ENCODE data around the gene LRRC74B.

LRRC74B gene

DNA sequence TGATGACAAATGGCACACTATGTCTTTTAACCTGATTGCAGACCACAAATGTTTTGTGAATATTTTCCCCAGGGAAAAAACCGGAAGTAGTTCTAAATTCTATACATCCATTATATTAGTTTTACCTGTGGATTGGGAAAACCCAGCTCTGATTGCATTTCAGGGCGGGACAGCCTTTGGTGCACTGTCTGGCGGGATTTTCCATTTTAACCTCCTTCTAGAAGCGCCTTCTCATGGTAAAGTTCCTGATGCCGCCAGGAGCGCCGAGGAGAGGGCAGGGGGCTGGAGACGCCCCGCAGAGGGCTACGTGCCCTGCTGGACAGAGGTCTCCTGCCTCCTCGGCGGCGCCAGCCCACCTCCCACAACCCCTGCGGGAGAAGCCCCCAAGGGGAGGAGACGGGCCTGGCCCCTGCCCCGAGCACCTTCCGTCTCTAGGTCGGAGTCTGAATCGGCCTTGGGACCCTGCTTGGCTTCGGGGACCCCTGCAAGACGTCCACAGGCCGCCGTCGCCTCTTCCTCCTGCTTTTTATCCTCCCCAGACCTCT, 32.0 kb upstream of the LRRC74B start:
- in situ Hi-C loops (cut with MboI; ENCODE audit: low sequenced_read_pairs), result no loop called here

DNA sequence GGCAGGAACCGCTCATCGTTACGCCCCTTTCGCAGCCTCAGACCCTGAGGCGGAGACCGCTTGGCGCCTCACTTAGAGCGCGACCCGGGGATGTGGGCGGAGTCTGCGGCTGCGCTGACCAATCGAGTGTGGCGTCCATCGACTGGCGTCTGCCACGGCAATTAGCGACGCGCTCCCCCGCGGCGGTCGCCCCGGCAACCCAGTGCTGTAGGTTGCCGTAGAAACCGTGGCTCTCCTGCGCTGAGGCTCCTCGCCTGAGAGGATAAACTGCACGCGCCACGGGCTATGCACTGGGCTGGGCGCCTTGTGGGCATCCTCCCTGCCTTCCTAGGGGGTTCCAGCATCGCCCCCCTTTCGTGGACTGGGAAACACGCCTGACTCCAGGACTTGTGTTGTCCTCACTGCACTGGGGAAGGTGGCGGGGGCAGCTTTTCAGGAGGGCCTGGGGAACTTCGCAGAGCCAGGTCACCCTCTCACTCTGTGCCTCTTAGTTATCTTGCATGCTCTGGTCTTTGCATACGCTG, 31.5 kb upstream of the LRRC74B start:
- in situ Hi-C loops (cut with MboI; ENCODE audit: low sequenced_read_pairs), result no loop called here

DNA sequence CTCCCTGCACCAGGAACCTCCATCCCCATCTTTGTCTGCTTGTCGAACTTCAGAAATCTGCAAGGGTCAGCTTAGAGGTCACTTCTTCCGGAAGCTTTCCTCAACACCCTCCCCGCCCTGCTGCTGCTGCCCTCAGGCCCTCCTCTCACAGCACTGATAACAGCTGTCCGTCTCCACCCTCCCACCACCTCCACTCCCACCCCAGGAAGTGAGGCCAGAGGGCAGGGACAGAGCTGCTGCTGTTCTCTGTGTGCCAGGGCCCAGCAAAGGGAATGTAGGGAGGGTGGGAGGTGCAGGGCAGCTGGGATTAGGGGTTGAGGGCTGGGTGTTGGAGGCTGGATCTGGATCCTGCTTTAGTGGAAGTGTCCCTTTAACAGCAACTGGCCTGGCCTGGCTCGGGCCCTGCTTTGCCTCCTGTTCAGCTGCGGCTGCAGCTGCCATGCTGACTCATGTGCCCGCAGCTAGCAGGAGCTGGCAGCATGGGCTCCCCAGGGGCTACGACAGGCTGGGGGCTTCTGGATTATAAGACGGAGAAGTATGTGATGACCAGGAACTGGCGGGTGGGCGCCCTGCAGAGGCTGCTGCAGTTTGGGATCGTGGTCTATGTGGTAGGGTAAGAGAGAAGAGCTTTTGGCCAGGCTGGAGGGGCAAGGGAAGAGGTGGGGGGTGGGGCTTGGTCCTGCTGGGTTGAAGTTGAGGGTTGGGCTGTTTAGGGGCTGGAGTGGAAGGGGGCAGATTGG, 30.9 kb upstream of the LRRC74B start, which contains the start of gene P2RX6:
TSS of gene P2RX6 (plus strand) at position 440 of the 740 bp plus-strand sequence. CDS start at position 450, 10 bp downstream.
- in situ Hi-C loops (cut with MboI; ENCODE audit: low sequenced_read_pairs), result no loop called here

DNA sequence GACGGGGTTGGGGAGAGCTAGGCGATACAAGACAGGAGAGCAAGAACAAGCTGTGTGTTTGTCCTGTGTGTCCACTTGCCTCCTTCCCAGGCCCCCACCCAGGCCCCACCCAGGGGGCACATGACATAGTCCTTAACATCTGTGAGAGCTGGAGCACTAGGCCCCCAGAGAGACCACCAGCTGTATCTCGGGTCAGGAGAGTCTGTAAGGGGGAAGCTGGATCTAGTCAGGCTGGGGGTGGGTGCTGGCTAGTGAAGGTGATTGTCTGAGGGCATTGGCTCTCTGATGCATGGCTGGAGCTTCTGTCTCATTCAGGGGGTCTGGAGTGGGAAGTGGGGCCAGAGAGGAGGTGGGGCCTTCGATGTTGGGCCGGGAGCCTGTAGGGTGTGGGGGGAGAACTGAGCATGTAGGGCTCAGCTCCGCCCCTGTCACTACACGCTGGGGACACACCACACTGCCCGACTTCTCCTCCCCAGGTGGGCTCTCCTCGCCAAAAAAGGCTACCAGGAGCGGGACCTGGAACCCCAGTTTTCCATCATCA, 30.2 kb upstream of the LRRC74B start:
- in situ Hi-C loops (cut with MboI; ENCODE audit: low sequenced_read_pairs), result no loop called here

DNA sequence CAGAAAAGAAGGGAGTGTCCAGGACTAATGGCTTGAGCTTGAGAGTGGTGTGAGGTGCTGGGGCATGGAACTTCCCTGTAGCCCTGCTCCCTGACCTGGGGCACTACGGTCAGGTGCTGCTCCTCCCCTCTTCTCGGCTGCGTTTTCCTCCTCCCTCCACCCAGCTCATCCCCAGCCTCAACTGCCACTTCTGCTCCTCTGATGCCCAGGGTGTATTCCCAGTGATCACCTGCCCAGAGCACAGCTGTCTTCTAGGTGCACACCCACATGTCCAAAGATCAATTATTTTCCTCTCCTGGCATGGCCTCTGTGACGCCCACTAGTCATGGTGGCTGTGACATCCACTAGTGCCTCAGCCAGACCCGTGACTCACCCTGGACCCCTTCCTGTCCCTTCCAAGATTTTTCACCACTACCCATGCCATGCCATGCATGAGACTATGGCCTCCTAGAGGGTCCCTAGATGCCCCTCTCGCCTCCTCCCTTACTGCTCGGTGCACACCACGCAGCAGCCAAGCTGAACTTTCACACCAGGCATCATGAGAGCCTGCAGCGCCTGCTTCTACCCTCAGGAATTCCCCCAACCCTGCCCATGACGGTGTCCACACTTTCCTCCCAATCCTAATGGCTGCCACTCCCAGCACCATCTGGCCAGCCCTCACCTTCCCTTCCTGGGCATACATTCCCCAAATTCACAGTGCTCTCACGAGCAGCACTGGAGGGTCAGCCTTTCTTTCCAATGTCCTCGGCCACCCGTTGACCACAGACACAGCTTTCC, 28.9 kb upstream of the LRRC74B start:
- in situ Hi-C loops (cut with MboI; ENCODE audit: low sequenced_read_pairs), result no loop called here

DNA sequence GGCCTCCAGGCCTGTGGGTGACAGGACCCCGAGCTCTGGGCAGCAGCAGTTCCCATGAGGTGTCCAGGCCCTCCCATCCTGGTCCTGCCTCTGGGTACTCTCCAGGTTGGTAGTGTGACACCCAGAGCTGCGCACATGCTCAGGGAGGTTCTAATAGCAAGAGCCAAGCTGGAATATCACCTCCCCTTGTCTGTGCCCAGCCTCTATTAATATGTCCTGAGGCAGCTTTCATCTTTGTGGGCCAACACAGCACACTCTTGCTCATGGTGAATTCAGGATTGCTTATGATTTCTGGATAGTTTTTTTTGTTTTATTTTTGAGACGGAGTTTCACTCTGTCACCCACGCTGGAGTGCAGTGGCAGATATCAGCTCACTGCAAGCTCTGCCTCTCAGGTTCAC, 27.4 kb upstream of the LRRC74B start:
- in situ Hi-C loops (cut with MboI; ENCODE audit: low sequenced_read_pairs), result no loop called here

DNA sequence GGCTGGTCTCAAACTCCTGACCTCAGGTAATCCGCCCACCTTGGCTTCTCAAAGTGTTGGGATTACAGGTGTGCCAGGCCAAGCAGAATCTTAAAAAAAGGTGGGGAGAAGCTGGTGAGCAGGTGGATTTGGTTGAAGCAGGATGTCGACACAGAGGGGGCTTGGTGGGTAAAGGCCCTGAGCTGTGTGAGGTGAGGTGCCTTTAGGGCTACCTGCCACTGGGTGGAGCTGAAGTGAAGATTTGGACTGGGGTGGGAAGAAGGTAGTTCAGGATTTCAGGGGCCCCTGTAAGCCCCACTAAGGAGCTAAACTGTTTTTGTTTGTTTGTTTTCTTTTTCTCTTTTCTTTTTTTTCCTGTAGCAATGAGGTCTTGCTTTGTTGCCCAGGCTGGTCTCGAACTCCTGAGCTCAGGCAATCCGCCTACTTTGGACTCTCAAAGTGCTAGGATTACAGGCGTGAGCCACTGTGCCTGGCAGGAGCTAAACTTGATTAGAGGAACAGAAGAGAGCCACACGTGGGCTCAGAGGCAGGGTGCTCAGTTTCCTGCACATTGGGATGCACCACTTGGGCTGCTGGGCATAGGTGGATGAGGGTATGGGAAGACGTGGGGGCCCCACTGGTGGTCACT, 24.8 kb upstream of the LRRC74B start:
- in situ Hi-C loops (cut with MboI; ENCODE audit: low sequenced_read_pairs), result no loop called here

DNA sequence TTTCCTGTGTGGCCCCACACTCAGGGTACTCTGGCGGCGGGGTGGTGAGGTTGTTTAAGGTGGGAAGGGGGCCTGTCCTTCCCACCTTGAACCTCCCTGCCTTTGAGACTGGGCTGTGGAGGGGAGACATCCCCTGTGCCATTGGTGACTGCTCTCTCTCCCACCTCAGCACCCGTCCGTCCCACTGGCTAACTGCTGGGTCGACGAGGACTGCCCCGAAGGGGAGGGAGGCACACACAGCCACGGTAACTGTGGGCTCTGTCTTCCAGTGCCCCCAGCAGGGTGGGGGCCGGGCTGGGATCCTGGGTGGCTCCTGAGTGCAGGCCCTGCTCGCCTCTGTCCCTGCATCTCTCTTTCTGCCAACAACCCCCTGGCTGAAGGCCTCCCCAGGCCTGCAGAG, 23.2 kb upstream of the LRRC74B start:
- in situ Hi-C loops (cut with MboI; ENCODE audit: low sequenced_read_pairs), result no loop called here

DNA sequence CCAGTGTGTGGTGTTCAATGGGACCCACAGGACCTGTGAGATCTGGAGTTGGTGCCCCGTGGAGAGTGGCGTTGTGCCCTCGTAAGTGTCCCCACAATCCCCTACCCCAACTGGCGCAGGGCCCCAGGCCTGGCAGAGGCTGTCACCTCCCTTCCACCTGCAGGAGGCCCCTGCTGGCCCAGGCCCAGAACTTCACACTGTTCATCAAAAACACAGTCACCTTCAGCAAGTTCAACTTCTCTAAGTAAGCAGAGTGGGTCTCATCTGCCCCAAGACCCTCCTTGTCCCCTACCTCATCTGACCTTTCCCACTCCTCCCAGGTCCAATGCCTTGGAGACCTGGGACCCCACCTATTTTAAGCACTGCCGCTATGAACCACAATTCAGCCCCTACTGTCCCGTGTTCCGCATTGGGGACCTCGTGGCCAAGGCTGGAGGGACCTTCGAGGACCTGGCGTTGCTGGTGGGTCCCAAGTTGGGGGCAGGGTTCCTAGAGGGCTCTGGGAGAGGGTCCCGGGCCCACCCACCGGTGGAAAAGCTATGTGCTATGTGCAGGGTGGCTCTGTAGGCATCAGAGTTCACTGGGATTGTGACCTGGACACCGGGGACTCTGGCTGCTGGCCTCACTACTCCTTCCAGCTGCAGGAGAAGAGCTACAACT, 22.7 kb upstream of the LRRC74B start:
- in situ Hi-C loops (cut with MboI; ENCODE audit: low sequenced_read_pairs), result no loop called here

DNA sequence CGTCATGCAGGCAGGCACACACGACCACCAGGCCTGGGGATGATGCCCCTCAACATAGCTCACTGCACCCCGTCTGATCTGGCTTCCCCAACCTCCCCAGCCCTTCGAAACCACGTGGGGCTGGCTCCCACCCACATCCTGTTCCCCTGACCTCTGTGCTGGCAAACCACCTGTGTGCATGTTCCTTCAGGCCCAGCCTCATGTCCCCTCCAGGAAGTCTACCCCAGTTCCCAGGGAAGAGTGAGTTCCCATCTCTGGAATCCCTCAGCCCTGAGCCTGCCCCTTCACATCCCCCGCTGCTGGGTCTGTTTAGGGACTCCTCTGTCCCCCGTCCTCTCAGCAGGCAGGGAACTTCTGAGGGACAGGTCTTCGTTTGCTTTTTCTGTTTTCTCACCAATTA, 20.5 kb upstream of the LRRC74B start:
- in situ Hi-C loops (cut with MboI; ENCODE audit: low sequenced_read_pairs), result no loop called here

DNA sequence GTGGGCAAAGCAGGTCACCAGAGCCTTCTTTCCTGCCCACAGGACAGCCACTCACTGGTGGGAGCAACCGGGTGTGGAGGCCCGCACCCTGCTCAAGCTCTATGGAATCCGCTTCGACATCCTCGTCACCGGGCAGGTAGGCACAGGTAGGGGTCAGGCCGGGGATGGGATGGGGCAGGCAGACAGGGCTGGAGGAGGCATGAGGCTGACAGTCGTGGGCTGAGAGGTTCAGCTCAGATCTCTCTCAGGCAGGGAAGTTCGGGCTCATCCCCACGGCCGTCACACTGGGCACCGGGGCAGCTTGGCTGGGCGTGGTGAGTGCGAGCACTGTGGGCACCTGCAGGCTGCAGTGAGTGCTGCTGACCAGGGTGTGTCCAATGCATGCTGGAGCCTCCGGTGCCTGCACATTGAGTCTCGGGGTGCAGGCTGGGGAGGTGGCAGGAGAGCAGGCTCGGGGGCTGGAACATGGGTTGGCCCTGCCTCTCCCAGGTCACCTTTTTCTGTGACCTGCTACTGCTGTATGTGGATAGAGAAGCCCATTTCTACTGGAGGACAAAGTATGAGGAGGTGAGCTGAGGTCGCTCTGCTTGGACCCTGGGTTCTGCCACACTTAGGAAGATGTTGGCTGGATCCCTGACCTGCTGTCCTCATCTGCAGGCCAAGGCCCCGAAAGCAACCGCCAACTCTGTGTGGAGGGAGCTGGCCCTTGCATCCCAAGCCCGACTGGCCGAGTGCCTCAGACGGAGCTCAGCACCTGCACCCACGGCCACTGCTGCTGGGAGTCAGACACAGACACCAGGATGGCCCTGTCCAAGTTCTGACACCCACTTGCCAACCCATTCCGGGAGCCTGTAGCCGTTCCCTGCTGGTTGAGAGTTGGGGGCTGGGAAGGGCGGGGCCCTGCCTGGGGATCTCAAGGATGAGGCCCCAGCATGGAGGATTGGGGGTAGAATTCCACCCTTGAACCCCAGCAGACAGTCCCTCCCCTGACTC, 19.7 kb upstream of the LRRC74B start:
- in situ Hi-C loops (cut with MboI; ENCODE audit: low sequenced_read_pairs), result no loop called here

DNA sequence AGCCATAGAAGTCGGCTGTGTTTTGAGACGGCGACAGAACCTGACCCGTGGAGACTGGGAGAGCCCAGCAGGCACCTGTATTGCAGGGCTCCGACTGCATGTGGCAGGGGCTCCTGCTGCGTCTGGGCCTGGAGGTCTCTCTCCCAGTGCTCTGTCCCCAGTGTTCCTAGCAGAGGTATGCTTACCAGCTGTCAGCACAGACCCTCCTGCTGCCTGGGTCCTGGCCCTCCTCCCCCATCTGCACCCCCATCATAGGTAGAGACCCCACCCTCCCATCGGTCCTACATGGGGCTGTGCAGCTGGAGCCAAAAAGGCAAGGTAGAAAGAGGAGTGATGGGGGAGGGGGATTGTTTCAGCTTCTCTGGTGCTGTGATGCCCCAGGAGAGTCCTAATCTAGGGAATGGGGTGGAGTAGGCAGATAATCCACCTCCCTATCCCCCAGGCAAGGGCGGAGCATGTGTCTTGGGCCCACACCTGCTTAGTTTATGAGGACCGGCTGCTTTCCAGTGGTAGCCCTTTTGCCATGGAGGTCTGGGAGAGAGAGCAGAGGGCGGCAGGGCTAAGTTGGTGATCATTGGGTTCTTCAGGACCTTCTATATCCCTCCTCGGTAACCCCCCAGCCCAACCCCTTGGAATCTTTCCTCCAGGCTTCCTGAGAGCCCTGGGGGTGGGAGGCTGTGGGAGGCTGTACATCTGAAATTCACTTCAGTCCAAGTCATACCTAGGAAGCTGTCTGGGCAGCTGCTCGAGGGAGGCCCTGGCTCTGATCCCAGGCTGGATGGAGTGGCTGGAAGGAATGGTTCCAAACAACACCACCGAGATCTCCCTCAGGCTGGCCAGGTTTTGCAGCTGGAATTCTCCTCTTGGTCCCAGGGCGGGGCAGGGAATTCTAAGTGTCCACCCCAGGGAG, 18.7 kb upstream of the LRRC74B start:
- in situ Hi-C loops (cut with MboI; ENCODE audit: low sequenced_read_pairs), result no loop called here

DNA sequence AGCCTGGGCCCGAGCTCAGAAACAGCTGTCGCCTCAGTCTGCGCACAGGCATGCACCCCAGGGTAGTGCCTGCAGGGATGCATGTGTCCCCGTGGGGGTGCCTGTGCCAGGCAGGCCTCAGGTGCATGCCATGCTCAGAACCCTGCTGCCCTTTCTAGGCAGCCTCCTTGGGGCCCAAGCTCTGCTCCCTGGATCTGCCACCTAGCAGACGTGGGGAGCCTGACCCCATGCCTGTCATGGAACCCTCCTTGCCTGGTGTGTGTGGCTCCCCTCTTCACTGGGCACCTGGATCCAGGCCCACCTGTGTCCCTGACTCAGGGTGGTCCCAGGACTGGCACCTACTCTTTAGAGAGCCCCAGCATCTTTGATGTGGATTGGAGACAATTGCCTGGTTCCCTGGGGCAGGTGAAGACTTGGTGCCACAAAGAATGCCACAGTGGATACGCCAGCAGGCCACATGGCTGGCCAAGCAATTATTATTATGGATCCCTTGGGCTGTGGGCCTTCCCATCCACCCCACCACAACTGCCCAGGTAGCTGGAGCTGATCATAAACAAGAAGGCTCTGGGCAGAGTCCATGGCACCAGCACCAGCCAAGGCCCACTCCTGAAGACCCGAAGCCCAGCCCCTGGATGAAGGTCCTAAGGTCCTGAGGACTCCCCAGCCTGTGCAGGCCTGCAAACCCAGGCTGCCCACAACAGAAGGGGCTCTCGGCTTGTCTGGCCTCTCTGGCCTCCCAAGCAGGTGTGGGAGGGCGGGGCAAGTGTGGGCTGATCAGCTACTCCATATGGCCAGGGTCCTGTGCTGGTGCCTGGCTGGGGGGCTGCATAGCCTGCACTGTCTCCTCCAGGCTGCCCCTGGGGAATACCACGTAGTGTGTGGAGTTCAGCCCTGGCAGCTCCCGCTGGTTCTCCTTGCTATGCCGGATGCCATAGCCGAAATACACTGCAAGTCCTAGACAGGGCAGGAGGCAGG, 17.2 kb upstream of the LRRC74B start:
- in situ Hi-C loops (cut with MboI; ENCODE audit: low sequenced_read_pairs), result no loop called here

DNA sequence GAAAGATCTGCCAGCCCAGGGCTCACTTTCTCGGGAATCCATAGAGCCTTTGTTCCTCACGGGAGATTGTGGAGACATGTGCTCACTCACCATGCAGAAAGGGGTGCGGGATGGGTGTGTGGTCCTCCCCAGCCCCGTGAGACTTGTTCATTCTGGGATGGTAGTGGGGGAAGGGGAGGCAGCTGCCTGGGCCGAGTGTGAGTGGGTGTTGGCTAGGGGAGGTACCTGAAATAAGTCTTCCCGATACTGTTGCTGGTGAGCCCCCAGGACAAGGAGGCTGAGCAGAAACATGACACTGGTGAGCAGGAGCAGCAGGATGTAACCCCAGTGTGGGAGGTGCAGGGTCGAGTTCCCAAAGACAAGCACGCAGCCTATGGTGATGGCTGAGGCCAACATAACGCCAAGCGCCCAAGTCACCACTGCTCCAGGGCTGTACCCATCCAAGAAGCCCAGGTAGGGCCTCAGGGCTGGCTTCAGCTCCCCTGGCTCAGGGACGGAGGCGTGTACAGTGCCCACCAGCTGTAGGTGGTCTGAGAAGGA, 16.2 kb upstream of the LRRC74B start:
- in situ Hi-C loops (cut with MboI; ENCODE audit: low sequenced_read_pairs), result no loop called here

DNA sequence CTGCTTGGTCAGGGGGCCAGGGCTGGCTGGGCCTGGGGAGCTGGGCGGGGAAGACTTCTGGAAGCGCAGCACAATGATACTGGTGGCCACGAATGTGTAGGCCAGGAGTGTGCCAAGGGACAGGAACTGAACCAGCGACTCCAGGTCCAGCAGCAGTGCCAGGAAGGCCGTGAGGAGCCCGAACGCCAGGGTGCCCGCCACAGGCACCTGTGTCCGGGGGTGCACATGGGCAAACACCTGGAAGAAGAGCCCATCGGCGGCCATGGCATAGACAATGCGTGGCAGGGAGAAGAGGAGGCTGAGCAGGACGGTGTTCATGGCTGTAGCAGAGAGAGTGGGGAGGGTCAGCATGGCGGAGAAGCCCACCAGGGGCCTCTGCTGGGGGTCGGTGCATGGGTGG, 15.7 kb upstream of the LRRC74B start:
- in situ Hi-C loops (cut with MboI; ENCODE audit: low sequenced_read_pairs), result no loop called here

DNA sequence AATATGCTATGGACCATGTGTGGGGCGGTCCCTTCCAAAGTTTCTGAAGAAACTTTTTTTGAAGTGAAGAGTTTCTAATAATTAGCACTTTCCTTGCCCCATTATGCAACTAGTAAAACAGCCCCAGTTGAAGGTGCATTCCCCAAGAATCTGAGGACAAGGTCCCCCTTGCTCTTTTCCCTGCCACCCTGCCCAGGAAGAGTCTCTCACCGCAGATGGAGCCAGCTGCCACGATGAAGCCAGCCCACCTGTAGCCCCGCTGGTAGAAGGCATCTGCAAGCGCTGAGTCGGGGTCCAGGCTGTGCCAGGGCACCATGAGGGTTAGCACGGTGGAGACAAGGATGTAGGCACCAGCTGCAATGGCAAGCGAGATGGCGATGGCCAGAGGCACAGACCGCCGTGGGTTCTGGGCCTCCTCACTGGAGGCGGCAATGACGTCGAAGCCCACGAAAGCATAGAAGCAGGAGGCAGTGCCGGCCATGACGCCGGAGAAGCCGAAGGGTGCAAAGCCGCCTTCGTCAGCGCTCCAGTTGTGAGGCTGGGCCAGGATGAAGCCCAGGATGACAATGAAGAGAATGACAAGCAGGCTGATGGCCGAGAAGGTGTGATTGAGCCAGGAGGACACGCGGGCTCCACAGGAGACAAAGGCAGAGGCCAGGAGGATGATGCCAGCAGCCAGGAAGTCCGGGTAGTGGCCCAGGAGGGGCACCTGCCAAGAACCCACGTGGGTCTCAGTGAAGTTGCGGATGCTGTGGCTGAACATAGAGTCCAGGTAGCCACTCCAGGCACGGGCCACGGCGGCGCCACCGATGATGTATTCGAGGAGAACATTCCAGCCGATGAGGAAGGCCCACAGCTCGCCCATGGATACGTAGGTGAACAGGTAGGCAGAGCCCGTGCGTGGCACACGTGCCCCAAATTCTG, 14.9 kb upstream of the LRRC74B start:
- in situ Hi-C loops (cut with MboI; ENCODE audit: low sequenced_read_pairs), result no loop called here
